ENCODE data around the gene TBC1D16. TPM values are rescaled to one million over a fixed set of nuclear protein-coding genes. Genes with fewer than 3 reads are reported as not detected.

Gene TBC1D16
- total and polyA plus RNA-seq, 2 donors from 2014 or later, result 9.1 to 68.0 TPM

DNA sequence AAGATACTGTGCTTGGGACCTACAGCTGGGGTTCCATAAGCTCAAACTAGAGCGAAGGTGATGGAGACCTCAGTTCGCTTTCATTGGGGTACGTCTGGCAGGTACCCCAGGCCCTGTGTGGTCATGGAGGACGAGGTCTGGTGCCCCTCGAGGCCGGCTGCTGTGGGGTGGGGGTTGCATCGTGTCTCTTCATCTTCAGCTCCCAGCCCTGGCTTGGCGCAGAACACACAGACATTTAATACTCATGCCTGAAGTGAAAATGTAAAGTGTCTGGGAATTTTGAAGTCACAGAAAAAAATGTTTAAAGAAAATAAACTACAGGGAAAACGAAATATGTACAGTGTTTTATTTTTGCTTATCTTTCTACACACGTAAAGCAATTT is 80.5 kb downstream of the TBC1D16 start:
- TF ChIP-seq, protein P1, sequence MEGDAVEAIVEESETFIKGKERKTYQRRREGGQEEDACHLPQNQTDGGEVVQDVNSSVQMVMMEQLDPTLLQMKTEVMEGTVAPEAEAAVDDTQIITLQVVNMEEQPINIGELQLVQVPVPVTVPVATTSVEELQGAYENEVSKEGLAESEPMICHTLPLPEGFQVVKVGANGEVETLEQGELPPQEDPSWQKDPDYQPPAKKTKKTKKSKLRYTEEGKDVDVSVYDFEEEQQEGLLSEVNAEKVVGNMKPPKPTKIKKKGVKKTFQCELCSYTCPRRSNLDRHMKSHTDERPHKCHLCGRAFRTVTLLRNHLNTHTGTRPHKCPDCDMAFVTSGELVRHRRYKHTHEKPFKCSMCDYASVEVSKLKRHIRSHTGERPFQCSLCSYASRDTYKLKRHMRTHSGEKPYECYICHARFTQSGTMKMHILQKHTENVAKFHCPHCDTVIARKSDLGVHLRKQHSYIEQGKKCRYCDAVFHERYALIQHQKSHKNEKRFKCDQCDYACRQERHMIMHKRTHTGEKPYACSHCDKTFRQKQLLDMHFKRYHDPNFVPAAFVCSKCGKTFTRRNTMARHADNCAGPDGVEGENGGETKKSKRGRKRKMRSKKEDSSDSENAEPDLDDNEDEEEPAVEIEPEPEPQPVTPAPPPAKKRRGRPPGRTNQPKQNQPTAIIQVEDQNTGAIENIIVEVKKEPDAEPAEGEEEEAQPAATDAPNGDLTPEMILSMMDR (IDR thresholded peaks at IDR 0.05; ENCODE audit: borderline replicate concordance, extremely low read depth, insufficient read depth), result no peak
- Histone ChIP-seq H3K9me3 (ENCODE audit: control insufficient read depth in 2 of 3, insufficient read depth in 1 of 3, low read length in 3 of 3) (no peaks in the 10 kb centered on the region), H3K9ac (ENCODE audit: low read length in 3 of 3) (no peak overlapping the region), H3K4me3 (ENCODE audit: low read length in 3 of 3) (no peak overlapping the region), H3K27ac (ENCODE audit: low read depth in 2 of 2, low read length in 2 of 2) (no peak overlapping the region), H3K27me3 (ENCODE audit: control insufficient read depth, insufficient read depth, low read length) (no peaks in the 10 kb centered on the region), H3K4me1 (ENCODE audit: control insufficient read depth in 2 of 3, insufficient read depth in 2 of 3, low read depth in 1 of 3, low read length in 3 of 3) (peaks cover 0 to 15% (median 15%) of the 10 kb centered on the region in 3 donors), H3K36me3 (ENCODE audit: control insufficient read depth in 2 of 3, insufficient read depth in 3 of 3, low read length in 3 of 3) (no peaks in the 10 kb centered on the region)
- peak in 1 of 5 donors; percentile 40 for DNase-seq
- no peak for FAIRE-seq
- intact Hi-C loops (cut with DNase I), result no loop called here

DNA sequence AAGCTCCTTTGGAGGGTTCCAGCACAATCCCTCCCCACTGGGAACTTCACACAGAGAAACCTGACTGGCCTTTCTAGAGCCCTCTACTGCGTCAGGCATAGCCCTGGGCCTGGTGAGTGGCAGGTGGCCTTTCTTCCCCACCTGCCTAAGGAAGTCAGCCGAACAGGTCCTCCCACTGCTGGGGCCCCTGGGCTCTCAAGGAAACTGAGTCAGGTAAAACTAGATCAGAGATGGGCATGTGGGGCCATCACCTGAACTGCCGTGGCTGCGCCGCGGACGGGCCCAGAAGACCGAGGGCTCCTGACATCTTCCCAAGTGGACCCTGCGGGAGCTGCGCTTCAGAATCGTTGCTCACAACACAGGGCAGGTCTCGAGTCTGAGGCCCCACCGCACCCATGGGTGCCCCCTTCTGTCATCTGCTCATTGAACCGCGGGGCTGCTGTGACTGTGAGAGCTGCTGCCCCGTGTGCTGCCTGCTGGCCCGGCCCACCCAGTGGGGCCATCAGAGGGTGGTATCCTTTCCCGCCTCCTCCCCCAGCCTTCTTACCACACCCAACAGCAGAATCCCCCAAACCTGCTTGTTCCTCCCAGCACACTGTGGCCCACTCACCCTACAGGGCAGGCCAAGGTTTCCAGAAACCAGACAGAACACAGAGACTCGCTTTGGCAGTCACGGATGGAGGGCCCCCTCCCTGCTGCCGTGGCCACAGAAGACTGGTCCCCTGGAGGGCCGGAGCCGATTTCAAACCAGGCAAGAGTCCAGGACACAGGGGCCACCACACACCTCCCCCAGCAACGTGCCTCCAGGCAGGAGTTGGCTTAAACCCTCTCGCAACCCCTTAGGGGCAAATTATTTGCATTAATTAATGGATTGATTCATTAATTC is 81.1 kb downstream of the TBC1D16 start:
- intact Hi-C loops (cut with DNase I), result no loop called here
- Histone ChIP-seq H3K4me1 (ENCODE audit: control insufficient read depth in 2 of 3, insufficient read depth in 2 of 3, low read depth in 1 of 3, low read length in 3 of 3) (peaks cover 0 to 15% (median 15%) of the 10 kb centered on the region in 3 donors), H3K27me3 (ENCODE audit: control insufficient read depth, insufficient read depth, low read length) (no peaks in the 10 kb centered on the region), H3K9me3 (ENCODE audit: control insufficient read depth in 2 of 3, insufficient read depth in 1 of 3, low read length in 3 of 3) (no peaks in the 10 kb centered on the region), H3K4me3 (ENCODE audit: low read length in 3 of 3) (no peak overlapping the region), H3K36me3 (ENCODE audit: control insufficient read depth in 2 of 3, insufficient read depth in 3 of 3, low read length in 3 of 3) (peaks cover 0 to 2% (median 0%) of the 10 kb centered on the region in 3 donors), H3K9ac (ENCODE audit: low read length in 3 of 3) (no peak overlapping the region), H3K27ac (ENCODE audit: low read depth in 2 of 2, low read length in 2 of 2) (no peak overlapping the region)
- DNase-seq (peak in 2 of 5 donors; percentile 46 to 62), FAIRE-seq (no peak)
- TF ChIP-seq, protein P1 (IDR thresholded peaks at IDR 0.05; ENCODE audit: borderline replicate concordance, extremely low read depth, insufficient read depth), result no peak

DNA sequence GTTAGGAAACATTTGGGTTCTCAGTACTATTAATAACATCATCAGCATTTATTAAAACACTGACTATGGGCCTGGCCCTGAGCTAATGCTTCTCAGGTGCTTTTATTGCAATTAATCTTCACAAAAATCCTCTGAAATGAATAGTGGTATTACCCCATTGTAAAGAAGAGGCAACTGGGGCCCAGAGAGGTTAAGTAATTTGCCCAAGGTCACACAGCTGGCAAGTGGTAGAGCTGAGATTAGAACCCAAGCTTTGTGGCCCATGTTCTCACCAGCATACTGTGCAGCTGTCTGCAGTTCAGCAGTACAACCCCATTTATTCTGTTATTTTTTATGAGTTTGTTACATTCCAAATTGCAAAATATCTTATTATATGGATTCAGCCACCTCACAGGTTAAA is 82.3 kb downstream of the TBC1D16 start:
- TF ChIP-seq, protein P1 (IDR thresholded peaks at IDR 0.05; ENCODE audit: borderline replicate concordance, extremely low read depth, insufficient read depth), result no peak
- no peaks in the 10 kb centered on the region for H3K9me3 ChIP-seq (ENCODE audit: control insufficient read depth in 2 of 3, insufficient read depth in 1 of 3, low read length in 3 of 3)
- peaks cover 0 to 3% (median 2%) of the 10 kb centered on the region in 3 donors for H3K36me3 ChIP-seq (ENCODE audit: control insufficient read depth in 2 of 3, insufficient read depth in 3 of 3, low read length in 3 of 3)
- H3K27ac ChIP-seq (ENCODE audit: low read depth in 2 of 2, low read length in 2 of 2), result peak overlapping the region in 1 of 2 donors; percentile 1
- H3K4me3 ChIP-seq (ENCODE audit: low read length in 3 of 3), result no peak overlapping the region
- no peak for DNase-seq
- no peak for FAIRE-seq
- no peaks in the 10 kb centered on the region for H3K27me3 ChIP-seq (ENCODE audit: control insufficient read depth, insufficient read depth, low read length)
- intact Hi-C loops (cut with DNase I), result no loop called here
- no peak overlapping the region for H3K9ac ChIP-seq (ENCODE audit: low read length in 3 of 3)
- peaks cover 0 to 15% (median 15%) of the 10 kb centered on the region in 3 donors for H3K4me1 ChIP-seq (ENCODE audit: control insufficient read depth in 2 of 3, insufficient read depth in 2 of 3, low read depth in 1 of 3, low read length in 3 of 3)
